AG04449 (cell line): ENCODE results near the gene MYO16.

Experiments used
- CTCF ChIA-PET: fragments of 350-600 bp; formaldehyde crosslinking; extraction: SDS; loops from one replicate; lab custom pipeline; 2021; ENCODE audit warnings: antibody characterized with exemption; lab: Yijun Ruan, JAX
- POLR2A ChIA-PET: fragments of 400-600, 350-600 bp; formaldehyde crosslinking; extraction: SDS; loops from one replicate; lab custom pipeline; 2020; ENCODE audit warnings: antibody characterized with exemption, inconsistent platforms; lab: Yijun Ruan, JAX
- DNase-seq: peaks from one replicate; pipeline ENCODE4 v3.0.0-alpha.2; 2010; ENCODE audit warnings: low read depth, low spot score
- H3K4me3 ChIP-seq: 2 replicates; pipeline ENCODE4 v1.5.1; 2011; ENCODE audit warnings: low read depth, mild to moderate bottlenecking, control low read depth, low read length
- TF ChIP-seq, protein P1 (sequence below): IDR thresholded peaks from one replicate; pipeline ENCODE4 v1.5.1; 2011; ENCODE audit warnings: mild to moderate bottlenecking, moderate library complexity, low read length, control low read depth, inconsistent platforms; ENCODE audit not compliant: insufficient read depth; ENCODE audit errors: missing control alignments

The MYO16 gene

DNA sequence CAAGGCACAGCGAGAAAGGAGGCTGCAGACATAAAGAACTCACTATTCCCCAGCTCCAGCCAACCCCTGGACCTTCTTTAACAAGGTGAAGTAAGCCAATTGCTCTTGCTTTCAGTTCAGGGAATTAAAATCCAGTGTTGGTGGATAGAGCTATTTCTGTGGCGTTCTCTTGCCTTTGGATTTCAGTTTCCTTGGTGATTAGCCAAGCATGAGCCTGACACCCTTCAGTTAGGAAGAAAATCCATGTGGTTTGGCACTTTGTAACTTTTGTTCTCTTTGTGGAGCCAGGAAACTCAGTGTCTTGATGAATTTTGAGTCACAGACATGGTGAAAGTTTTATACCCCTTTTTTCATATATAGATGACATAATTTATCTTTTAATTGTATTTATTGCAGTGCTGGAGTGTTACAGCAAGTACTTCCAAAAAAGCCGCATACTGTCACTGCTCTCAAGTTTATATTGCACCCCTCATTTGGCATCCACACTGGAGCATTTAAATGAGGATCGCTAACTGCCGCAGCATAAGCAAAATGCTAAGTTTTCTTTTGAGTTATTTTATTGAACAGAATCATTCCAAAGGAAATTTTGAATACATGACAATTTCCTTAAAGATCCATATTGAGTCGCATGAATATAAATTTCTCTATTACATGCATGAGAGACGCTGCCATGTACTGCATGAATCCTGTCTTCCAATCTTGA is 406.8 kb downstream of the MYO16 start:
- TF ChIP-seq, protein P1, sequence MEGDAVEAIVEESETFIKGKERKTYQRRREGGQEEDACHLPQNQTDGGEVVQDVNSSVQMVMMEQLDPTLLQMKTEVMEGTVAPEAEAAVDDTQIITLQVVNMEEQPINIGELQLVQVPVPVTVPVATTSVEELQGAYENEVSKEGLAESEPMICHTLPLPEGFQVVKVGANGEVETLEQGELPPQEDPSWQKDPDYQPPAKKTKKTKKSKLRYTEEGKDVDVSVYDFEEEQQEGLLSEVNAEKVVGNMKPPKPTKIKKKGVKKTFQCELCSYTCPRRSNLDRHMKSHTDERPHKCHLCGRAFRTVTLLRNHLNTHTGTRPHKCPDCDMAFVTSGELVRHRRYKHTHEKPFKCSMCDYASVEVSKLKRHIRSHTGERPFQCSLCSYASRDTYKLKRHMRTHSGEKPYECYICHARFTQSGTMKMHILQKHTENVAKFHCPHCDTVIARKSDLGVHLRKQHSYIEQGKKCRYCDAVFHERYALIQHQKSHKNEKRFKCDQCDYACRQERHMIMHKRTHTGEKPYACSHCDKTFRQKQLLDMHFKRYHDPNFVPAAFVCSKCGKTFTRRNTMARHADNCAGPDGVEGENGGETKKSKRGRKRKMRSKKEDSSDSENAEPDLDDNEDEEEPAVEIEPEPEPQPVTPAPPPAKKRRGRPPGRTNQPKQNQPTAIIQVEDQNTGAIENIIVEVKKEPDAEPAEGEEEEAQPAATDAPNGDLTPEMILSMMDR = no peak
- no peak overlapping the region for H3K4me3 ChIP-seq
- ChIA-PET POLR2A (no interaction called here), CTCF (no interaction called here)
- DNase-seq = no peak

DNA sequence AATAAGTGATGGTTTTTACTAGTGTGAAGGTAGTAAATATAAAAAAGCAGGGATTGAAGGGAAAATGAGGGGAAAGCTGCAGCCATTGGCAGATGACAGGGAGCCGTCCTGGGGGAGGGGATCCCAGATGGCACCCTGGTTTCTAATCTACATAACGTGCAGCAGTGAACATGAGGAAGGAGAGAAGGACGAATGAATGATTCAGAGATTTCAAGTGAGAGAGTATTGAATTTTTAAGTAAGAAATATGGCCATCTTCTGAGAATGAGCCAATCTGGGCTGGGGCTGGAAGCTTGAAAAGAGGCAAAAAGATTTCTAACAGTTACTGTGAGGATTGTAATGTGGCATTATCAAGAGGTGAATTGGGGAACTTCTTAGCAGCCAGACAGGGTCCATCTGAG is 414.2 kb downstream of the MYO16 start:
- POLR2A ChIA-PET = no interaction called here
- H3K4me3 ChIP-seq = no peak overlapping the region
- CTCF ChIA-PET = no interaction called here
- DNase-seq = no peak
- TF ChIP-seq, protein P1 = no peak

DNA sequence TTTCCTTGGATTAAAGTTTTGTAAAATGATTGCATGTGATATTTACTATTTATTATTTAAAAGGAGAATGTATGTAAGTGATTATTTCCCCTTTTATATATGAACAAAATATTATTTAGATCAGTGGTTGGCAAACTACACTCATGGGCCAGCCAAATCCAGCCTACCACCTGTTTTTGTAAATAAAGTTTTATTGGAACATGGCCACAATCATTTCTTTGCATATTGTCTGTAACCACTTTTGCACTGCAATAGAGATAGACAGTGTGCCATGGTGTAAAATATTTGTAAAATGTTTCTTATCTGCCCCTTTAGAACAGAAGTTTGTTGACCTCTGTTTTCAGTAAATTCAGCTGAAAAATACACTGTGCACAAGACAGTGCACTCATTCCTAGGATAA is 426.4 kb downstream of the MYO16 start:
- no peak overlapping the region for H3K4me3 ChIP-seq
- TF ChIP-seq, protein P1 = no peak
- CTCF ChIA-PET = interaction anchor here (0.6 kb wide), 1 partner anchor 658 kb away, joined by 3 read pairs; no protein-coding TSS in a partner anchor
- no peak for DNase-seq
- POLR2A ChIA-PET = no interaction called here

DNA sequence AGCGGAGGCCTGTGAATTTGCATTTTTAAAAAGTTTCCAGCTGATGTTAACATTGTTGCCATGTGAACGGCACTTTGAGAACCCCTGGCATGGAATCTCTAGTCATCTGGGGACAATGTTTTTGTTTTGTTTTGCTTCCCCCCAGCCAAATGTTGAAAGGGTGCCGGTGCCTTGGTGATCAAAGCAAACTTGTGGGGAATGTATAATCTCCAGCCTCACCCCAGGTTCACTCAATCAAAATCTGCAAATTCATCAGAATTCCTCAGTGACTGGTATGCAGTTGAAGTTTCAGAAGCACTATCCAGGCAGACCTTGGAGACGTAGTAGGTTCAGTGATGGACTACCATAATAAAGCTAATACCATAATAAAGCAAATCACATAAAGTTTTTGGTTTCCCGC is 428.7 kb downstream of the MYO16 start:
- ChIA-PET POLR2A (no interaction called here), CTCF (no interaction called here)
- TF ChIP-seq, protein P1 = no peak
- no peak for DNase-seq
- H3K4me3 ChIP-seq = no peak overlapping the region

DNA sequence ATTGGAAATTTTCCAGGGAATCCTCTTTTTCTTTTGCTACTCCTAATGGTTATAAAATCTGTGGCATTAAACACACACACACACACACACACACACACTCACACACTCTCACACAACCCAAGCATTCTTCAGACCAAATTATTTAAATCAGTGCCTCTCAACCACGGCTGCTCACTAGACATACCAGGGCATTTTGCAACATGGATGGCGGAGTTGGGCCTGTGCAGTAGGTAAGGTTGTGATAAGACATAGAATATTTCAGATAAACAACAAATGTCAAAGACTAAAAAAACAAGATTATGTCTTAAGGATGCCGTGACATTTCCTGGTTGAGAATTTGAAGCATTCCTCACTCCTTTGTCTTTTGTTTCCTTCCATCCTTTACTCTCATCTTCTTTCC is 443.1 kb downstream of the MYO16 start:
- ChIA-PET POLR2A (no interaction called here), CTCF (no interaction called here)
- no peak for DNase-seq
- TF ChIP-seq, protein P1 = no peak
- no peak overlapping the region for H3K4me3 ChIP-seq

DNA sequence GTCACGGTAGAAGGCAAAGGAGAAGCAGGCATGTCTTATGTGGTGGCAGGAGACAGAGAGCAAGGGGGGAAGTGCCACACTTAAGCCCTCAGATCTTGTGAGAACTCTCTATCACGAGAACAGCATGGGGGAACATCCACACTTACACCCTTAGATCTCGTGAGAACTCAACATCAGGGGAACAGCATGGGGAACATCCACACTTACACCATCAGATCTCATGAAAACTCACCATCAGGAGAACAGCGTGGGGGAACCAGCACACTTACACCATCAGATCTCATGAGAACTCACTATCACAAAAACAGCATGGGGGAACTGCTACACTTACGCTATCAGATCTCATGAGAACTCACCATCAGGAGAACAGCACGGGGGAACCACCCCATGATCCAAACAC is 445.0 kb downstream of the MYO16 start:
- no peak overlapping the region for H3K4me3 ChIP-seq
- DNase-seq = no peak
- POLR2A ChIA-PET = no interaction called here
- TF ChIP-seq, protein P1 = no peak
- CTCF ChIA-PET = no interaction called here
